B cell (primary cell): ENCODE measurements around the gene TRMT10B. TPM values are rescaled to one million over a fixed set of nuclear protein-coding genes. Genes with fewer than 3 reads are reported as not detected.
"Not testable (repeated sequence)": the region's sequence is repeated elsewhere in the genome, so short reads cannot be mapped to it uniquely, and the experiment has no call there.

ENCODE experiments used
- ATAC-seq: fragments of 200-7000 bp; cut with Tn5 transposase; one replicate; pipeline ENCODE4 v1.10.0; 2021; ENCODE audit warnings: low read depth, mild to moderate bottlenecking, moderate number of reproducible peaks, moderate library complexity
- CTCF ChIA-PET: fragments of 350-600 bp; sonication (Branson Sonifier 250); formaldehyde crosslinking; loops from one replicate; lab custom pipeline; 2021; ENCODE audit warnings: antibody characterized with exemption, inconsistent platforms; lab: Charles Lee
- POLR2A ChIA-PET: fragments of 350-600 bp; sonication (Branson Sonifier 250); formaldehyde crosslinking; loops from one replicate; lab custom pipeline; 2021; ENCODE audit warnings: antibody characterized with exemption; lab: Charles Lee
- DNase-seq: peaks from one replicate; pipeline ENCODE4 v3.0.0; 2013
- H2AFZ ChIP-seq: 2 replicates; pipeline ENCODE4 v1.6.1; 2012; ENCODE audit warnings: mild to moderate bottlenecking, low read depth, low read length; ENCODE audit not compliant: insufficient read depth, poor library complexity, severe bottlenecking
- H3K27ac ChIP-seq, 2 donors: 1 replicate in 1 of 2; 2 replicates in 1 of 2; pipeline ENCODE4 v1.5.1; 2012 to 2013; ENCODE audit warnings: low read length in 2 of 2, mild to moderate bottlenecking in 2 of 2, moderate library complexity in 1 of 2
- H3K27me3 ChIP-seq, 4 experiments: fragments of 200-600 bp in 1 of 4; sonication (generic) in 1 of 4; replicated peaks in 1 of 4; 1 replicate in 2 of 4; 2 replicates in 2 of 4; pipeline versions ENCODE4 v1.6.1 to v1.7.0; 2013 to 2016; ENCODE audit warnings: low read length in 3 of 4, mild to moderate bottlenecking in 2 of 4, mixed read lengths in 1 of 4, moderate library complexity in 1 of 4; ENCODE audit not compliant: insufficient read depth in 4 of 4, control insufficient read depth in 3 of 4; ENCODE audit errors: control extremely low read depth in 1 of 4
- H3K36me3 ChIP-seq, 2 experiments: replicated peaks in 1 of 2; 1 replicate in 1 of 2; 2 replicates in 1 of 2; pipeline versions ENCODE4 v1.6.1 to v1.7.1; 2013; ENCODE audit warnings: low read length in 1 of 2; ENCODE audit not compliant: insufficient read depth in 2 of 2, control insufficient read depth in 1 of 2; ENCODE audit errors: control extremely low read depth in 1 of 2, extremely low read depth in 1 of 2
- H3K4me1 ChIP-seq, 2 donors: fragments of 200-600 bp in 1 of 2; sonication (generic) in 1 of 2; 1 replicate in 1 of 2; 2 replicates in 1 of 2; pipeline versions ENCODE4 v1.5.1 to v1.6.1; 2013 to 2017; ENCODE audit warnings: low read length in 2 of 2; ENCODE audit not compliant: control insufficient read depth in 2 of 2, insufficient read depth in 2 of 2
- H3K4me2 ChIP-seq: replicated peaks from 2 replicates; pipeline ENCODE3; 2012; ENCODE audit warnings: mild to moderate bottlenecking, low read depth, low read length; ENCODE audit not compliant: poor library complexity, severe bottlenecking
- H3K4me3 ChIP-seq, 5 experiments: fragments of 200-600 bp in 1 of 5; sonication (generic) in 1 of 5; 1 replicate in 3 of 5; 2 replicates in 2 of 5; pipeline versions ENCODE4 v1.5.1 to v1.7.0; 2011 to 2016; ENCODE audit warnings: low read length in 4 of 5, mild to moderate bottlenecking in 4 of 5, low read depth in 2 of 5, control low read depth in 1 of 5, moderate library complexity in 1 of 5; ENCODE audit not compliant: insufficient read depth in 1 of 5; ENCODE audit errors: control extremely low read depth in 1 of 5, extremely low read depth in 1 of 5
- H3K79me2 ChIP-seq: fragments of 200-600 bp; sonication (generic); one replicate; pipeline ENCODE4 v1.6.0; 2016; ENCODE audit warnings: low read length; ENCODE audit not compliant: control insufficient read depth, insufficient read depth
- H3K9ac ChIP-seq: fragments of 200-600 bp; sonication (generic); 2 replicates; pipeline ENCODE4 v1.6.1; 2017; ENCODE audit warnings: mild to moderate bottlenecking, low read length, moderate library complexity
- H3K9me3 ChIP-seq, 3 donors: one replicate each; pipeline versions ENCODE4 v1.6.1 to v1.7.1; 2013; ENCODE audit warnings: low read length in 2 of 3; ENCODE audit not compliant: control insufficient read depth in 2 of 3, insufficient read depth in 1 of 3; ENCODE audit errors: control extremely low read depth in 1 of 3
- H4K20me1 ChIP-seq: 2 replicates; pipeline ENCODE4 v1.6.0; 2012; ENCODE audit warnings: mild to moderate bottlenecking, low read length; ENCODE audit not compliant: insufficient read depth, control insufficient read depth, poor library complexity, severe bottlenecking
- H3K27ac Mint-ChIP-seq: one replicate; pipeline ENCODE4 v1.8.0; 2021; ENCODE audit warnings: mixed read lengths
- H3K27me3 Mint-ChIP-seq: one replicate; pipeline ENCODE4 v1.8.0; 2021; ENCODE audit warnings: mixed read lengths
- H3K4me1 Mint-ChIP-seq: one replicate; pipeline ENCODE4 v1.8.0; 2021; ENCODE audit warnings: mixed read lengths
- H3K4me3 Mint-ChIP-seq: one replicate; pipeline ENCODE4 v1.8.0; 2021; ENCODE audit warnings: mixed read lengths
- H3K9me3 Mint-ChIP-seq: one replicate; pipeline ENCODE4 v1.8.0; 2022; ENCODE audit warnings: mixed read lengths; ENCODE audit not compliant: insufficient read depth
- CTCF ChIP-seq: fragments of 200-600 bp; IDR thresholded peaks from one replicate; pipeline ENCODE4 v1.8.0; 2022; ENCODE audit warnings: antibody characterized with exemption, mild to moderate bottlenecking
- EZH2 ChIP-seq: IDR thresholded peaks from 2 replicates; pipeline ENCODE4 v1.6.1; 2012; ENCODE audit warnings: borderline replicate concordance, low read depth, mild to moderate bottlenecking, moderate library complexity, low read length; ENCODE audit not compliant: insufficient read depth, poor library complexity, severe bottlenecking
- WGBS: methylation state at CpG from one replicate; pipeline ENCODE4 v1.1.5; 2013; ENCODE audit warnings: missing lambda C conversion rate; ENCODE audit not compliant: insufficient coverage; 5-methylcytosine and 5-hydroxymethylcytosine counted together
- intact Hi-C: fragments of 100-400 bp; cut with micrococcal nuclease; formaldehyde crosslinking; loops from one replicate; pipeline ENCODE4 v1.10.0; 2022
- polyA plus RNA-seq: library from polyadenylated mRNA; depleted of rRNA; stranded (reverse); fragments of >200 nt; gene quantifications from 2 replicates; pipeline ENCODE4 v1.2.3, GENCODE V29; 2012
- total RNA-seq, 2 donors: library from RNA; stranded (reverse); fragments of 120-200 nt in 1 of 2; gene quantifications; 1 replicate in 1 of 2; 2 replicates in 1 of 2; pipeline versions ENCODE4 v1.2.3 to v1.2.4, GENCODE V29; 2013 to 2022

Gene TRMT10B
- total and polyA plus RNA-seq, 2 donors (not counting 1 experiment from before 2014, with no cell fraction given) = 18.1 to 27.8 TPM

GRCh38 chr9:37801959-37802711 lies 48.5 kb downstream of the TRMT10B start:
- no peaks in the 10 kb centered on the region for H3K27me3 Mint-ChIP-seq
- peaks cover 37% of the 10 kb centered on the region for H4K20me1 ChIP-seq
- H2AFZ ChIP-seq = no peak overlapping the region
- intact Hi-C loops = loop anchor here (5.0 kb wide), 1 partner anchor 100 kb away; the partner anchor contains the start of gene SLC25A51
- H3K4me3 Mint-ChIP-seq = peak overlapping the region; percentile 95
- no peak overlapping the region for H3K27ac ChIP-seq
- ChIA-PET POLR2A (interaction anchor here (2.5 kb wide), 1 partner anchor 18 kb away, joined by 17 read pairs; the partner anchor contains the start of gene EXOSC3), CTCF (no interaction called here)
- peaks cover 40% of the 10 kb centered on the region for H3K4me1 Mint-ChIP-seq
- H3K4me2 ChIP-seq = peak overlapping the region; percentile 93
- WGBS = 84% methylated on average over 7 of the region's 10 CpGs
- no peaks in the 10 kb centered on the region for H3K27me3 ChIP-seq
- peak overlapping the region; percentile 78 for H3K9ac ChIP-seq
- no peaks in the 10 kb centered on the region for H3K9me3 Mint-ChIP-seq
- no peaks in the 10 kb centered on the region for H3K9me3 ChIP-seq
- H3K36me3 ChIP-seq = no peaks in the 10 kb centered on the region
- no peak for ATAC-seq
- H3K4me3 ChIP-seq = peak overlapping the region; percentile 55 to 89 (median 84)
- peaks cover 58% of the 10 kb centered on the region for H3K79me2 ChIP-seq
- TF ChIP-seq EZH2 = no peak
- H3K27ac Mint-ChIP-seq = peak overlapping the region; percentile 42
- DNase-seq = no peak
- peaks cover 19 to 30% of the 10 kb centered on the region in 2 donors for H3K4me1 ChIP-seq

GRCh38 chr9:37806271-37806670 lies 52.7 kb downstream of the TRMT10B start:
- intact Hi-C loops = no loop called here
- DNase-seq = no peak
- ChIA-PET POLR2A (no interaction called here), CTCF (no interaction called here)
- Histone ChIP-seq H3K4me2 (no peak overlapping the region), H3K4me1 (peaks cover 16% of the 10 kb centered on the region in 2 donors), H3K9ac (no peak overlapping the region), H2AFZ (no peak overlapping the region), H3K9me3 (no peaks in the 10 kb centered on the region), H3K36me3 (no peaks in the 10 kb centered on the region), H3K27me3 (no peaks in the 10 kb centered on the region), H3K4me3 (no peak overlapping the region), H4K20me1 (peaks cover 40% of the 10 kb centered on the region), H3K79me2 (peaks cover 57% of the 10 kb centered on the region), H3K27ac (no peak overlapping the region)
- TF ChIP-seq CTCF = no peak
- TF ChIP-seq EZH2 = no peak
- Mint-ChIP-seq H3K27ac (no peak overlapping the region), H3K27me3 (no peaks in the 10 kb centered on the region), H3K4me1 (peaks cover 24% of the 10 kb centered on the region), H3K9me3 (no peaks in the 10 kb centered on the region), H3K4me3 (no peak overlapping the region)
- ATAC-seq = no peak
- 100% methylated on average over 1 of the region's 4 CpGs for WGBS

- Histone ChIP-seq H3K79me2 (peaks cover 33% of the 10 kb centered on the region), H4K20me1 (peaks cover 15% of the 10 kb centered on the region)
- H2AFZ ChIP-seq, H3K4me1 ChIP-seq, DNase-seq, H3K4me3 ChIP-seq, H3K9ac ChIP-seq, H3K27ac ChIP-seq, H3K4me1 Mint-ChIP-seq, H3K9me3 ChIP-seq, H3K27me3 ChIP-seq, H3K9me3 Mint-ChIP-seq, intact Hi-C loops, CTCF ChIA-PET, H3K4me3 Mint-ChIP-seq, H3K36me3 ChIP-seq, H3K4me2 ChIP-seq, H3K27ac Mint-ChIP-seq, ATAC-seq, H3K27me3 Mint-ChIP-seq, POLR2A ChIA-PET: not testable (repeated sequence)
- 97% methylated on average over 15 of the region's 15 CpGs for WGBS
Observed at GRCh38 chr9:37809676-37810075, 56.1 kb downstream of the TRMT10B start.
